HEK293T (cell line): Measurements from ENCODE around the gene MEF2A.

Experiments
- ARNT ChIP-seq: fragments of 450-650 bp; IDR thresholded peaks from 2 replicates; pipeline ENCODE4 v1.6.1; 2017; ENCODE audit warnings: mild to moderate bottlenecking
- HDGF ChIP-seq: fragments of 450-650 bp; IDR thresholded peaks from 2 replicates; pipeline ENCODE4 v1.6.1; 2017; ENCODE audit warnings: antibody characterized with exemption, borderline replicate concordance

DNA sequence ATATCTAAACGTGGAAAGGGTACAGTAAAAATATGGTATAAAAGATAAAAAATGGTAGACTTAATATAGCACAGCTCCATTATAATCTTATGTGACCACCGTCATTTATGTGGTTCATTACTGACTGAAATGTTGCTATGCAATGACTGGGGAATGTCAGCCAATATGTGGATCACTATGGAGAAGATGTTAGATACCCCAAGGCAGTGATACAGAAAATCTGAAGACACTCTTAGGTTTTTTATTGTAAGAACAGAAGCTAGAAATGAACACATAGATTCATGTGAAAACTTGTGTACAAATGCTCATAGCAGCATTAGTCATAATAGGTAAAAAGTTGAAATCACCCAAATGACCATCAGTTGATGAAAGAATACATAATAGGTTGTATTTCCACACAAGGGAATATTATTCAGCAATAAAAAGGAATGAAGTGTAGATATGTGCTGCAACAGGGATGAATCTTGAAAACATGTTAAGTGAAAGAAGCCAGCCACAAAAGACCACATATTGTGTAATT lies 18.4 kb downstream of the MEF2A start:
- TF ChIP-seq HDGF, result no peak
- no peak for TF ChIP-seq ARNT
